HepG2 (cell line): ENCODE measurements around the gene SIVA1. TPM values are rescaled to one million over a fixed set of nuclear protein-coding genes. Genes with fewer than 3 reads are reported as not detected.

Experiments
- ATAD3A ChIP-seq: sonication (generic); formaldehyde crosslinking; IDR thresholded peaks from 2 replicates; pipeline ENCODE4 v1.4.0; 2020; ENCODE audit warnings: missing genetic modification reagents
- BRD4 ChIP-seq: sonication (generic); formaldehyde crosslinking; IDR thresholded peaks from 2 replicates; pipeline ENCODE4 v1.4.0; 2020; ENCODE audit warnings: missing genetic modification reagents
- CREB1 ChIP-seq, 2 experiments: fragments of 450-650 bp in 1 of 2; IDR thresholded peaks; 2 replicates each; pipeline ENCODE4 v1.6.1; 2016 to 2017; ENCODE audit warnings: control low read depth in 1 of 2, mild to moderate bottlenecking in 1 of 2, missing compliant biosample characterization in 1 of 2, missing genetic modification characterization in 1 of 2
- ESRRA ChIP-seq: sonication (generic); formaldehyde crosslinking; IDR thresholded peaks from 2 replicates; pipeline ENCODE4 v1.5.1; 2020; ENCODE audit warnings: mild to moderate bottlenecking, low read depth, missing genetic modification reagents
- KAT7 ChIP-seq: IDR thresholded peaks from 2 replicates; pipeline ENCODE4 v1.6.1; 2018; ENCODE audit warnings: borderline replicate concordance, missing compliant biosample characterization
- KAT8 ChIP-seq: IDR thresholded peaks from 2 replicates; pipeline ENCODE4 v1.6.1; 2016; ENCODE audit warnings: missing genetic modification reagents, missing compliant biosample characterization
- KDM5A ChIP-seq: fragments of 200-600 bp; sonication (generic); IDR thresholded peaks from 2 replicates; pipeline ENCODE4 v1.7.0; 2018; ENCODE audit warnings: antibody characterized with exemption, mild to moderate bottlenecking, low read length, borderline replicate concordance
- KLF11 ChIP-seq: IDR thresholded peaks from 2 replicates; pipeline ENCODE4 v1.6.1; 2016; ENCODE audit warnings: missing compliant biosample characterization
- MTA3 ChIP-seq: sonication (generic); formaldehyde crosslinking; IDR thresholded peaks from 2 replicates; pipeline ENCODE4 v1.4.0; 2020; ENCODE audit warnings: missing genetic modification reagents
- NBN ChIP-seq: fragments of 450-650 bp; conservative IDR thresholded peaks from 2 replicates; pipeline ENCODE4 v1.6.1; 2017
- NR2F2 ChIP-seq: IDR thresholded peaks from 2 replicates; pipeline ENCODE4 v1.6.1; 2012; ENCODE audit warnings: low read depth, inconsistent platforms, borderline replicate concordance
- PHF20 ChIP-seq: sonication (generic); formaldehyde crosslinking; IDR thresholded peaks from 2 replicates; pipeline ENCODE4 v1.5.0; 2020; ENCODE audit warnings: mild to moderate bottlenecking, missing genetic modification reagents
- POLR2A ChIP-seq, 2 experiments: IDR thresholded peaks; 2 replicates each; pipeline ENCODE4 v1.6.1; 2011; ENCODE audit warnings: low read depth in 2 of 2, low read length in 2 of 2, mild to moderate bottlenecking in 1 of 2, moderate library complexity in 1 of 2; ENCODE audit not compliant: insufficient read depth in 1 of 2
- RAD51 ChIP-seq: fragments of 450-650 bp; IDR thresholded peaks from 2 replicates; pipeline ENCODE4 v1.6.1; 2016; ENCODE audit warnings: borderline replicate concordance
- SIX1 ChIP-seq: sonication (generic); formaldehyde crosslinking; IDR thresholded peaks from 2 replicates; pipeline ENCODE4 v1.4.0; 2020; ENCODE audit warnings: missing genetic modification reagents, borderline replicate concordance
- THAP9 ChIP-seq: sonication (generic); formaldehyde crosslinking; IDR thresholded peaks from 2 replicates; pipeline ENCODE4; 2020; ENCODE audit warnings: missing genetic modification reagents, mild to moderate bottlenecking, borderline replicate concordance
- ZBTB8A ChIP-seq: sonication (generic); formaldehyde crosslinking; IDR thresholded peaks from 2 replicates; pipeline ENCODE4 v1.4.0; 2020; ENCODE audit warnings: mild to moderate bottlenecking, low read depth, missing genetic modification reagents, borderline replicate concordance
- ZNF205 ChIP-seq: IDR thresholded peaks from 2 replicates; pipeline ENCODE4 v1.6.1; 2018; ENCODE audit warnings: missing biosample characterization, missing genetic modification reagents
- ZNF562 ChIP-seq: sonication (generic); formaldehyde crosslinking; IDR thresholded peaks from 2 replicates; pipeline ENCODE4 v1.8.0; 2022; ENCODE audit warnings: missing genetic modification reagents, borderline replicate concordance
- ZNF644 ChIP-seq: IDR thresholded peaks from 2 replicates; pipeline ENCODE4 v1.6.1; 2016; ENCODE audit warnings: low read depth
- ZNF646 ChIP-seq: sonication (generic); formaldehyde crosslinking; IDR thresholded peaks from 2 replicates; pipeline ENCODE4 v1.9.0; 2021; ENCODE audit warnings: mild to moderate bottlenecking, missing genetic modification reagents
- ZNF737 ChIP-seq: sonication (generic); formaldehyde crosslinking; IDR thresholded peaks from 2 replicates; pipeline ENCODE4 v1.5.0; 2020; ENCODE audit warnings: missing genetic modification reagents, mild to moderate bottlenecking, borderline replicate concordance
- polyA plus RNA-seq, 8 experiments: library from polyadenylated mRNA; depleted of rRNA in 3 of 8; stranded (reverse) in 7 of 8; unstranded in 1 of 8; fragments of >200 nt; fragmentation: Illumina TruSeq in 4 of 8; extraction: Trizol in 4 of 8; gene quantifications; 2 replicates each; pipeline versions ENCODE4 v1.2.1 to v1.2.3, GENCODE V29; 2011 to 2016; ENCODE audit warnings: low read depth in 4 of 8, missing spikeins in 1 of 8, mixed read lengths in 1 of 8; ENCODE audit not compliant: insufficient read depth in 1 of 8
- total RNA-seq, 5 experiments: library from RNA; depleted of rRNA; stranded (reverse); fragments of >200 nt; fragmentation: Illumina TruSeq; extraction: Trizol; gene quantifications; 2 replicates each; pipeline ENCODE4 v1.2.3, GENCODE V29; 2016; ENCODE audit warnings: low read depth in 1 of 5

SIVA1 gene
- total and polyA plus RNA-seq, 2 of the 13 experiments (the other 11 are each of a cell fraction or from before 2014, with no cell fraction given), result 123 to 186 TPM

GRCh38 chr14:104752735-104753527, at the start of gene SIVA1 (continued):
- TF ChIP-seq PHF20 (CRISPR knock-in tag), result peak; percentile 81
- TF ChIP-seq ATAD3A (CRISPR knock-in tag), result no peak
- peak; percentile 48; the same call in 1 of the 2 replicates for TF ChIP-seq ZBTB8A
- no peak for TF ChIP-seq ZNF205 (CRISPR knock-in tag)
- no peak for TF ChIP-seq SIX1
- peak; percentile 83 for TF ChIP-seq KAT8 (CRISPR knock-in tag)
- TF ChIP-seq NBN, result no peak
- peak; percentile 47; the same call in 1 of the 2 replicates for TF ChIP-seq BRD4
- TF ChIP-seq THAP9 (CRISPR knock-in tag), result peak; percentile 79
- TF ChIP-seq KAT7 (CRISPR knock-in tag), result peak; percentile 28; the same call in 1 of the 2 replicates
- no peak; the same call in 1 of the 2 replicates for TF ChIP-seq NR2F2
- TF ChIP-seq MTA3 (CRISPR knock-in tag), result no peak
- no peak for TF ChIP-seq ZNF644 (CRISPR knock-in tag)
- TF ChIP-seq POLR2A (IDR thresholded peaks at IDR 0.05; ENCODE audit: insufficient read depth in 1 of 2, low read depth in 2 of 2, low read length in 2 of 2), result peak; percentile 83 to 86
- no peak for TF ChIP-seq ZNF646 (CRISPR knock-in tag)
- peak; percentile 19; the same call in 1 of the 2 replicates for TF ChIP-seq KLF11 (CRISPR knock-in tag)
- no peak for TF ChIP-seq RAD51
- no peak for TF ChIP-seq ZNF562 (CRISPR knock-in tag)
- peak; percentile 100 for TF ChIP-seq CREB1 (IDR thresholded peaks at IDR 0.05)
- TF ChIP-seq CREB1 (CRISPR knock-in tag; IDR thresholded peaks at IDR 0.05), result peak; percentile 97
- peak; percentile 73; the same call in 1 of the 2 replicates for TF ChIP-seq KDM5A
- TF ChIP-seq ESRRA (CRISPR knock-in tag), result peak; percentile 28; the same call in 1 of the 2 replicates
- TF ChIP-seq ZNF737 (CRISPR knock-in tag), result peak; percentile 89
